ENCODE measurements around the gene CDH10. TPM values are rescaled to one million over a fixed set of nuclear protein-coding genes. Genes with fewer than 3 reads are reported as not detected.

The CDH10 gene
- total RNA-seq, 1 experiment from 2014 or later, result 0.22 TPM

DNA sequence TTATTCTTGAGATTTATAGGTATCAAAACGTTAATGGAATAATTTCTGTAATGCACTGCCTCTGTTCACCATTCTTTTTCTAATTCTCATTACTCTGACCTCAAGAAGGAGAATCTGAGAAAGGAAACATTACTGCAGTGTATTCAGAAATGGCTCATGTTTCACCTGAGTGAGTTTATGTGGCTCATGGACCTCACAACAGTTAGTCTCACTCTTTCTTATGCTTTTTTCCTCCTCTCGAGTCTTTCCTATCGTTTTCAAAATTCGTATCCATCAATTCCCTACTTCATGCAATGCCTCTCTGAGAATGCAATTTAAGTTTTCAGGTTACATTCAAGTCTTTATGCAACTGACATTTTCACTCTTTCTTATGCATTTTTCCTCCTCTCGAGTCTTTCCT, 9.6 kb downstream of the CDH10 start:
- TF ChIP-seq ZNF263 (CRISPR knock-in tag; IDR thresholded peaks at IDR 0.05; ENCODE audit: low read depth) (no peak), ETV6 (CRISPR knock-in tag; IDR thresholded peaks at IDR 0.05) (no peak), ZBTB21 (CRISPR knock-in tag; IDR thresholded peaks at IDR 0.05; ENCODE audit: borderline replicate concordance) (no peak), SP1 (CRISPR knock-in tag; conservative IDR thresholded peaks at IDR 0.05) (no peak), SOX15 (CRISPR knock-in tag; IDR thresholded peaks at IDR 0.05) (no peak), MXD4 (CRISPR knock-in tag; IDR thresholded peaks at IDR 0.05; ENCODE audit: borderline replicate concordance) (no peak), JUN (CRISPR knock-in tag; IDR thresholded peaks at IDR 0.05) (no peak), TP53 (CRISPR knock-in tag; IDR thresholded peaks at IDR 0.05) (no peak), ZNF121 (CRISPR knock-in tag; IDR thresholded peaks at IDR 0.05) (no peak), ESRRA (CRISPR knock-in tag; IDR thresholded peaks at IDR 0.05; ENCODE audit: borderline replicate concordance) (no peak), ATF1 (CRISPR knock-in tag; IDR thresholded peaks at IDR 0.05) (no peak)
- TF ChIP-seq, protein P1, sequence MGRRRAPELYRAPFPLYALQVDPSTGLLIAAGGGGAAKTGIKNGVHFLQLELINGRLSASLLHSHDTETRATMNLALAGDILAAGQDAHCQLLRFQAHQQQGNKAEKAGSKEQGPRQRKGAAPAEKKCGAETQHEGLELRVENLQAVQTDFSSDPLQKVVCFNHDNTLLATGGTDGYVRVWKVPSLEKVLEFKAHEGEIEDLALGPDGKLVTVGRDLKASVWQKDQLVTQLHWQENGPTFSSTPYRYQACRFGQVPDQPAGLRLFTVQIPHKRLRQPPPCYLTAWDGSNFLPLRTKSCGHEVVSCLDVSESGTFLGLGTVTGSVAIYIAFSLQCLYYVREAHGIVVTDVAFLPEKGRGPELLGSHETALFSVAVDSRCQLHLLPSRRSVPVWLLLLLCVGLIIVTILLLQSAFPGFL (CRISPR knock-in tag; IDR thresholded peaks at IDR 0.05; ENCODE audit: borderline replicate concordance), result no peak
- TF ChIP-seq, protein P2, sequence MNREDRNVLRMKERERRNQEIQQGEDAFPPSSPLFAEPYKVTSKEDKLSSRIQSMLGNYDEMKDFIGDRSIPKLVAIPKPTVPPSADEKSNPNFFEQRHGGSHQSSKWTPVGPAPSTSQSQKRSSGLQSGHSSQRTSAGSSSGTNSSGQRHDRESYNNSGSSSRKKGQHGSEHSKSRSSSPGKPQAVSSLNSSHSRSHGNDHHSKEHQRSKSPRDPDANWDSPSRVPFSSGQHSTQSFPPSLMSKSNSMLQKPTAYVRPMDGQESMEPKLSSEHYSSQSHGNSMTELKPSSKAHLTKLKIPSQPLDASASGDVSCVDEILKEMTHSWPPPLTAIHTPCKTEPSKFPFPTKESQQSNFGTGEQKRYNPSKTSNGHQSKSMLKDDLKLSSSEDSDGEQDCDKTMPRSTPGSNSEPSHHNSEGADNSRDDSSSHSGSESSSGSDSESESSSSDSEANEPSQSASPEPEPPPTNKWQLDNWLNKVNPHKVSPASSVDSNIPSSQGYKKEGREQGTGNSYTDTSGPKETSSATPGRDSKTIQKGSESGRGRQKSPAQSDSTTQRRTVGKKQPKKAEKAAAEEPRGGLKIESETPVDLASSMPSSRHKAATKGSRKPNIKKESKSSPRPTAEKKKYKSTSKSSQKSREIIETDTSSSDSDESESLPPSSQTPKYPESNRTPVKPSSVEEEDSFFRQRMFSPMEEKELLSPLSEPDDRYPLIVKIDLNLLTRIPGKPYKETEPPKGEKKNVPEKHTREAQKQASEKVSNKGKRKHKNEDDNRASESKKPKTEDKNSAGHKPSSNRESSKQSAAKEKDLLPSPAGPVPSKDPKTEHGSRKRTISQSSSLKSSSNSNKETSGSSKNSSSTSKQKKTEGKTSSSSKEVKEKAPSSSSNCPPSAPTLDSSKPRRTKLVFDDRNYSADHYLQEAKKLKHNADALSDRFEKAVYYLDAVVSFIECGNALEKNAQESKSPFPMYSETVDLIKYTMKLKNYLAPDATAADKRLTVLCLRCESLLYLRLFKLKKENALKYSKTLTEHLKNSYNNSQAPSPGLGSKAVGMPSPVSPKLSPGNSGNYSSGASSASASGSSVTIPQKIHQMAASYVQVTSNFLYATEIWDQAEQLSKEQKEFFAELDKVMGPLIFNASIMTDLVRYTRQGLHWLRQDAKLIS (CRISPR knock-in tag; IDR thresholded peaks at IDR 0.05; ENCODE audit: borderline replicate concordance), result no peak
- TF ChIP-seq, protein P3, sequence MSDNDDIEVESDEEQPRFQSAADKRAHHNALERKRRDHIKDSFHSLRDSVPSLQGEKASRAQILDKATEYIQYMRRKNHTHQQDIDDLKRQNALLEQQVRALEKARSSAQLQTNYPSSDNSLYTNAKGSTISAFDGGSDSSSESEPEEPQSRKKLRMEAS (CRISPR knock-in tag; IDR thresholded peaks at IDR 0.05), result no peak
- TF ChIP-seq, protein P4, sequence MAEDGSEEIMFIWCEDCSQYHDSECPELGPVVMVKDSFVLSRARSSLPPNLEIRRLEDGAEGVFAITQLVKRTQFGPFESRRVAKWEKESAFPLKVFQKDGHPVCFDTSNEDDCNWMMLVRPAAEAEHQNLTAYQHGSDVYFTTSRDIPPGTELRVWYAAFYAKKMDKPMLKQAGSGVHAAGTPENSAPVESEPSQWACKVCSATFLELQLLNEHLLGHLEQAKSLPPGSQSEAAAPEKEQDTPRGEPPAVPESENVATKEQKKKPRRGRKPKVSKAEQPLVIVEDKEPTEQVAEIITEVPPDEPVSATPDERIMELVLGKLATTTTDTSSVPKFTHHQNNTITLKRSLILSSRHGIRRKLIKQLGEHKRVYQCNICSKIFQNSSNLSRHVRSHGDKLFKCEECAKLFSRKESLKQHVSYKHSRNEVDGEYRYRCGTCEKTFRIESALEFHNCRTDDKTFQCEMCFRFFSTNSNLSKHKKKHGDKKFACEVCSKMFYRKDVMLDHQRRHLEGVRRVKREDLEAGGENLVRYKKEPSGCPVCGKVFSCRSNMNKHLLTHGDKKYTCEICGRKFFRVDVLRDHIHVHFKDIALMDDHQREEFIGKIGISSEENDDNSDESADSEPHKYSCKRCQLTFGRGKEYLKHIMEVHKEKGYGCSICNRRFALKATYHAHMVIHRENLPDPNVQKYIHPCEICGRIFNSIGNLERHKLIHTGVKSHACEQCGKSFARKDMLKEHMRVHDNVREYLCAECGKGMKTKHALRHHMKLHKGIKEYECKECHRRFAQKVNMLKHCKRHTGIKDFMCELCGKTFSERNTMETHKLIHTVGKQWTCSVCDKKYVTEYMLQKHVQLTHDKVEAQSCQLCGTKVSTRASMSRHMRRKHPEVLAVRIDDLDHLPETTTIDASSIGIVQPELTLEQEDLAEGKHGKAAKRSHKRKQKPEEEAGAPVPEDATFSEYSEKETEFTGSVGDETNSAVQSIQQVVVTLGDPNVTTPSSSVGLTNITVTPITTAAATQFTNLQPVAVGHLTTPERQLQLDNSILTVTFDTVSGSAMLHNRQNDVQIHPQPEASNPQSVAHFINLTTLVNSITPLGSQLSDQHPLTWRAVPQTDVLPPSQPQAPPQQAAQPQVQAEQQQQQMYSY (CRISPR knock-in tag; IDR thresholded peaks at IDR 0.05), result no peak
- TF ChIP-seq, protein P5, sequence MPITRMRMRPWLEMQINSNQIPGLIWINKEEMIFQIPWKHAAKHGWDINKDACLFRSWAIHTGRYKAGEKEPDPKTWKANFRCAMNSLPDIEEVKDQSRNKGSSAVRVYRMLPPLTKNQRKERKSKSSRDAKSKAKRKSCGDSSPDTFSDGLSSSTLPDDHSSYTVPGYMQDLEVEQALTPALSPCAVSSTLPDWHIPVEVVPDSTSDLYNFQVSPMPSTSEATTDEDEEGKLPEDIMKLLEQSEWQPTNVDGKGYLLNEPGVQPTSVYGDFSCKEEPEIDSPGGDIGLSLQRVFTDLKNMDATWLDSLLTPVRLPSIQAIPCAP (CRISPR knock-in tag; IDR thresholded peaks at IDR 0.05), result no peak
- no peaks in the 10 kb centered on the region for H3K9me3 Mint-ChIP-seq

More for the DNA sequence above, 9.6 kb downstream of the CDH10 start:
- ATAC-seq, result no peak
- ChIA-PET CTCF (interaction anchor here (0.9 kb wide), 1 partner anchor 372 kb away, joined by 5 read pairs; no protein-coding TSS in a partner anchor), POLR2A (no interaction called here)
- no peak for DNase-seq (ENCODE audit: low spot score)
- peaks cover 10% of the 10 kb centered on the region for H3K4me1 Mint-ChIP-seq
- H3K27ac Mint-ChIP-seq, result no peak overlapping the region
- no peak overlapping the region for H3K4me3 Mint-ChIP-seq
- no peaks in the 10 kb centered on the region for H3K27me3 Mint-ChIP-seq (ENCODE audit: low read depth)
- H3K36me3 Mint-ChIP-seq, result no peaks in the 10 kb centered on the region
